ENCODE data around the gene EFNA4. TPM values are rescaled to one million over a fixed set of nuclear protein-coding genes. Genes with fewer than 3 reads are reported as not detected.

Gene EFNA4
- total RNA-seq, 1 donor from 2014 or later, result 1.7 TPM

- Histone ChIP-seq H3K9me3 (replicated peaks) (no peaks in the 10 kb centered on the region), H3K4me1 (peaks cover 18% of the 10 kb centered on the region), H3K27me3 (ENCODE audit: low read depth) (no peaks in the 10 kb centered on the region), H3K27ac (replicated peaks) (no peak overlapping the region), H3K36me3 (no peaks in the 10 kb centered on the region), H3K4me3 (no peak overlapping the region)
- intact Hi-C loops (cut with micrococcal nuclease), result no loop called here
- no peak for DNase-seq
- TF ChIP-seq, protein P1, sequence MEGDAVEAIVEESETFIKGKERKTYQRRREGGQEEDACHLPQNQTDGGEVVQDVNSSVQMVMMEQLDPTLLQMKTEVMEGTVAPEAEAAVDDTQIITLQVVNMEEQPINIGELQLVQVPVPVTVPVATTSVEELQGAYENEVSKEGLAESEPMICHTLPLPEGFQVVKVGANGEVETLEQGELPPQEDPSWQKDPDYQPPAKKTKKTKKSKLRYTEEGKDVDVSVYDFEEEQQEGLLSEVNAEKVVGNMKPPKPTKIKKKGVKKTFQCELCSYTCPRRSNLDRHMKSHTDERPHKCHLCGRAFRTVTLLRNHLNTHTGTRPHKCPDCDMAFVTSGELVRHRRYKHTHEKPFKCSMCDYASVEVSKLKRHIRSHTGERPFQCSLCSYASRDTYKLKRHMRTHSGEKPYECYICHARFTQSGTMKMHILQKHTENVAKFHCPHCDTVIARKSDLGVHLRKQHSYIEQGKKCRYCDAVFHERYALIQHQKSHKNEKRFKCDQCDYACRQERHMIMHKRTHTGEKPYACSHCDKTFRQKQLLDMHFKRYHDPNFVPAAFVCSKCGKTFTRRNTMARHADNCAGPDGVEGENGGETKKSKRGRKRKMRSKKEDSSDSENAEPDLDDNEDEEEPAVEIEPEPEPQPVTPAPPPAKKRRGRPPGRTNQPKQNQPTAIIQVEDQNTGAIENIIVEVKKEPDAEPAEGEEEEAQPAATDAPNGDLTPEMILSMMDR (IDR thresholded peaks at IDR 0.05; ENCODE audit: borderline replicate concordance), result no peak
These were observed 44.0 kb downstream of the EFNA4 start for GRCh38 chr1:155107309-155108264.

- no peaks in the 10 kb centered on the region for H3K9me3 ChIP-seq (replicated peaks)
- no peaks in the 10 kb centered on the region for H3K36me3 ChIP-seq
- H3K4me1 ChIP-seq, result peaks cover 18% of the 10 kb centered on the region
- no peak overlapping the region for H3K4me3 ChIP-seq
- DNase-seq, result no peak
- intact Hi-C loops (cut with micrococcal nuclease), result no loop called here
- H3K27ac ChIP-seq (replicated peaks), result no peak overlapping the region
- no peaks in the 10 kb centered on the region for H3K27me3 ChIP-seq (ENCODE audit: low read depth)
- TF ChIP-seq, protein P1 (IDR thresholded peaks at IDR 0.05; ENCODE audit: borderline replicate concordance), result no peak
These were observed 44.8 kb downstream of the EFNA4 start for GRCh38 chr1:155108296-155108695.

GRCh38 chr1:155110381-155110780 lies 46.8 kb downstream of the EFNA4 start:
- Histone ChIP-seq H3K27ac (replicated peaks) (no peak overlapping the region), H3K4me1 (peaks cover 5% of the 10 kb centered on the region), H3K9me3 (replicated peaks) (no peaks in the 10 kb centered on the region), H3K36me3 (no peaks in the 10 kb centered on the region), H3K4me3 (no peak overlapping the region), H3K27me3 (ENCODE audit: low read depth) (no peaks in the 10 kb centered on the region)
- DNase-seq, result no peak
- TF ChIP-seq, protein P1 (IDR thresholded peaks at IDR 0.05; ENCODE audit: borderline replicate concordance), result no peak
- intact Hi-C loops (cut with micrococcal nuclease), result no loop called here

DNA sequence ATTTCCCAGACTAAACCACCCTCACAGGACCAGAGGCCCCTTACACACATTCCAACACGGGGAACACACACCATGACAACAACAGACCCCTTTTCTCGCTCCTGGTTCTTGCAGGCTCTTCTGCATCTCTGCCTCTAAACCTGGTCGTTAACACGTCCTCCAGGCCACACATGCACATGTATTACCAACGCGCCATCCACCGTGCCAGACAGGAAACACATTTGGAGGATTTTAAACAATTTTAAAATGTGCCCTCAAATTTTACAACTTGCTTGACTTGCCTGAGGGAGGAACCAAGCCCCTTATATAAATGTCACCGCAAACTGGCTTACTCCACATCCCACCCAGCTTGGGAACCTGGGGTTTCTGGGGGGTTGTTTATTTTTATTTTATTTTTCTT lies 47.3 kb downstream of the EFNA4 start:
- Histone ChIP-seq H3K27ac (replicated peaks) (no peak overlapping the region), H3K4me3 (no peak overlapping the region), H3K36me3 (no peaks in the 10 kb centered on the region), H3K9me3 (replicated peaks) (no peaks in the 10 kb centered on the region), H3K4me1 (peaks cover under 1% of the 10 kb centered on the region), H3K27me3 (ENCODE audit: low read depth) (no peaks in the 10 kb centered on the region)
- TF ChIP-seq, protein P1 (IDR thresholded peaks at IDR 0.05; ENCODE audit: borderline replicate concordance), result no peak
- DNase-seq, result no peak
- intact Hi-C loops (cut with micrococcal nuclease), result no loop called here

- TF ChIP-seq, protein P1 (IDR thresholded peaks at IDR 0.05; ENCODE audit: borderline replicate concordance), result no peak
- intact Hi-C loops (cut with micrococcal nuclease), result no loop called here
These were observed 50.0 kb downstream of the EFNA4 start for GRCh38 chr1:155113450-155113980.

More at GRCh38 chr1:155113450-155113980, 50.0 kb downstream of the EFNA4 start:
- H3K9me3 ChIP-seq (replicated peaks), result no peaks in the 10 kb centered on the region
- H3K4me1 ChIP-seq, result no peaks in the 10 kb centered on the region
- H3K27ac ChIP-seq (replicated peaks), result no peak overlapping the region
- no peaks in the 10 kb centered on the region for H3K36me3 ChIP-seq
- no peak overlapping the region for H3K4me3 ChIP-seq
- DNase-seq, result no peak
- H3K27me3 ChIP-seq (ENCODE audit: low read depth), result no peaks in the 10 kb centered on the region

Data from left ventricle myocardium inferior (tissue), 1 donor.